Panc1 (cell line): ENCODE results near the gene RXRG. TPM values are rescaled to one million over a fixed set of nuclear protein-coding genes. Genes with fewer than 3 reads are reported as not detected.

Source experiments
- ATAC-seq: fragments of 200-7000 bp; cut with Tn5 transposase; 2 replicates; pipeline ENCODE4 v1.9.1; 2020; ENCODE audit warnings: mild to moderate bottlenecking, moderate library complexity
- BruUV-seq: library from RNA; stranded (reverse); fragments of 400-500 nt; replicated peaks from 2 replicates; lab custom pipeline; 2021; lab: Mats Ljungman, UMichigan
- CTCF ChIA-PET: fragments of 300-600 bp; sonication (Branson Sonifier 250); formaldehyde crosslinking; loops from one replicate; lab custom pipeline; 2022; ENCODE audit warnings: antibody characterized with exemption; lab: Charles Lee
- POLR2A ChIA-PET: fragments of 300-600 bp; sonication (Branson Sonifier 250); formaldehyde crosslinking; loops from one replicate; lab custom pipeline; 2022; ENCODE audit warnings: antibody characterized with exemption; lab: Charles Lee
- DNase-seq: peaks from one replicate; pipeline ENCODE4 v3.0.0-alpha.2; 2010; ENCODE audit warnings: low read depth, low spot score
- H3K27ac ChIP-seq: 2 replicates; pipeline ENCODE4 v1.5.1; 2011; ENCODE audit warnings: mild to moderate bottlenecking, low read length, inconsistent platforms
- H3K27me3 ChIP-seq: fragments of 200-500 bp; sonication (Bioruptor generic); 2 replicates; pipeline ENCODE4 v1.6.0; 2014; ENCODE audit warnings: low read length, inconsistent platforms; ENCODE audit not compliant: control insufficient read depth, insufficient read depth
- H3K36me3 ChIP-seq: fragments of 200-500 bp; sonication (Bioruptor generic); 2 replicates; pipeline ENCODE4 v1.5.1; 2014; ENCODE audit warnings: inconsistent platforms, mild to moderate bottlenecking, low read length, moderate library complexity; ENCODE audit not compliant: control insufficient read depth, insufficient read depth
- H3K4me1 ChIP-seq: 2 replicates; pipeline ENCODE4 v1.5.1; 2011; ENCODE audit warnings: inconsistent platforms, mild to moderate bottlenecking, low read length, moderate library complexity; ENCODE audit not compliant: control insufficient read depth, insufficient read depth
- H3K4me3 ChIP-seq, 2 experiments: 2 replicates each; pipeline ENCODE4 v1.5.1; 2011 to 2012; ENCODE audit warnings: low read depth in 2 of 2, low read length in 2 of 2, mild to moderate bottlenecking in 2 of 2, inconsistent platforms in 1 of 2, moderate library complexity in 1 of 2
- H3K9me3 ChIP-seq: fragments of 200-500 bp; sonication (Bioruptor generic); 2 replicates; pipeline ENCODE4 v1.5.1; 2014; ENCODE audit warnings: low read depth, mild to moderate bottlenecking, inconsistent platforms, low read length, moderate library complexity; ENCODE audit not compliant: control insufficient read depth, insufficient read depth
- POLR2AphosphoS5 ChIP-seq: IDR thresholded peaks from 2 replicates; pipeline ENCODE4 v1.6.1; 2012; ENCODE audit warnings: mild to moderate bottlenecking, low read depth, low read length, moderate library complexity
- SIN3A ChIP-seq: IDR thresholded peaks from 2 replicates; pipeline ENCODE4 v1.6.1; 2012; ENCODE audit warnings: low read depth, mild to moderate bottlenecking, low read length, moderate library complexity, borderline replicate concordance; ENCODE audit not compliant: insufficient read depth
- TCF7L2 ChIP-seq: IDR thresholded peaks from 2 replicates; pipeline ENCODE4 v1.6.1; 2011; ENCODE audit warnings: mild to moderate bottlenecking, low read depth, low read length, inconsistent platforms
- in situ Hi-C: cut with HindIII; loops from 2 replicates; pipeline ENCODE4 v1.10.0; 2016; ENCODE audit warnings: low sequenced_read_pairs, low pct_unique_long_range_greater_than_20kb
- intact Hi-C: fragments of 100-400 bp; cut with micrococcal nuclease; formaldehyde crosslinking; loops from one replicate; pipeline ENCODE4 v1.10.0; 2022; ENCODE audit not compliant: unreplicated experiment
- total RNA-seq: library from RNA; stranded (reverse); gene quantifications from one replicate; pipeline ENCODE4 v1.2.1, GENCODE V29; 2021; ENCODE audit not compliant: unreplicated experiment
- TF ChIP-seq, protein P1 (sequence below), 2 experiments: IDR thresholded peaks; 2 replicates each; pipeline ENCODE4 v1.6.1; 2011 to 2012; ENCODE audit warnings: low read depth in 2 of 2, control low read depth in 1 of 2, low read length in 1 of 2, mild to moderate bottlenecking in 1 of 2, moderate library complexity in 1 of 2; ENCODE audit not compliant: insufficient read depth in 1 of 2
- TF ChIP-seq, protein P2 (sequence below): fragments of 450-650 bp; IDR thresholded peaks from 2 replicates; pipeline ENCODE4 v1.5.1; 2017; ENCODE audit warnings: mild to moderate bottlenecking

Gene RXRG
- total RNA-seq, 1 experiment from 2014 or later = not detected

GRCh38 chr1:165484532-165484931, 39.6 kb upstream of the RXRG start:
- no peaks in the 10 kb centered on the region for H3K36me3 ChIP-seq
- peaks cover 4% of the 10 kb centered on the region for H3K27me3 ChIP-seq
- no peaks in the 10 kb centered on the region for H3K9me3 ChIP-seq
- H3K27ac ChIP-seq = no peak overlapping the region
- DNase-seq = no peak
- TF ChIP-seq, protein P1, sequence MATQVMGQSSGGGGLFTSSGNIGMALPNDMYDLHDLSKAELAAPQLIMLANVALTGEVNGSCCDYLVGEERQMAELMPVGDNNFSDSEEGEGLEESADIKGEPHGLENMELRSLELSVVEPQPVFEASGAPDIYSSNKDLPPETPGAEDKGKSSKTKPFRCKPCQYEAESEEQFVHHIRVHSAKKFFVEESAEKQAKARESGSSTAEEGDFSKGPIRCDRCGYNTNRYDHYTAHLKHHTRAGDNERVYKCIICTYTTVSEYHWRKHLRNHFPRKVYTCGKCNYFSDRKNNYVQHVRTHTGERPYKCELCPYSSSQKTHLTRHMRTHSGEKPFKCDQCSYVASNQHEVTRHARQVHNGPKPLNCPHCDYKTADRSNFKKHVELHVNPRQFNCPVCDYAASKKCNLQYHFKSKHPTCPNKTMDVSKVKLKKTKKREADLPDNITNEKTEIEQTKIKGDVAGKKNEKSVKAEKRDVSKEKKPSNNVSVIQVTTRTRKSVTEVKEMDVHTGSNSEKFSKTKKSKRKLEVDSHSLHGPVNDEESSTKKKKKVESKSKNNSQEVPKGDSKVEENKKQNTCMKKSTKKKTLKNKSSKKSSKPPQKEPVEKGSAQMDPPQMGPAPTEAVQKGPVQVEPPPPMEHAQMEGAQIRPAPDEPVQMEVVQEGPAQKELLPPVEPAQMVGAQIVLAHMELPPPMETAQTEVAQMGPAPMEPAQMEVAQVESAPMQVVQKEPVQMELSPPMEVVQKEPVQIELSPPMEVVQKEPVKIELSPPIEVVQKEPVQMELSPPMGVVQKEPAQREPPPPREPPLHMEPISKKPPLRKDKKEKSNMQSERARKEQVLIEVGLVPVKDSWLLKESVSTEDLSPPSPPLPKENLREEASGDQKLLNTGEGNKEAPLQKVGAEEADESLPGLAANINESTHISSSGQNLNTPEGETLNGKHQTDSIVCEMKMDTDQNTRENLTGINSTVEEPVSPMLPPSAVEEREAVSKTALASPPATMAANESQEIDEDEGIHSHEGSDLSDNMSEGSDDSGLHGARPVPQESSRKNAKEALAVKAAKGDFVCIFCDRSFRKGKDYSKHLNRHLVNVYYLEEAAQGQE (IDR thresholded peaks at IDR 0.05; ENCODE audit: insufficient read depth in 1 of 2, low read depth in 2 of 2, low read length in 1 of 2) = no peak
- TF ChIP-seq POLR2AphosphoS5 = no peak
- TF ChIP-seq, protein P2, sequence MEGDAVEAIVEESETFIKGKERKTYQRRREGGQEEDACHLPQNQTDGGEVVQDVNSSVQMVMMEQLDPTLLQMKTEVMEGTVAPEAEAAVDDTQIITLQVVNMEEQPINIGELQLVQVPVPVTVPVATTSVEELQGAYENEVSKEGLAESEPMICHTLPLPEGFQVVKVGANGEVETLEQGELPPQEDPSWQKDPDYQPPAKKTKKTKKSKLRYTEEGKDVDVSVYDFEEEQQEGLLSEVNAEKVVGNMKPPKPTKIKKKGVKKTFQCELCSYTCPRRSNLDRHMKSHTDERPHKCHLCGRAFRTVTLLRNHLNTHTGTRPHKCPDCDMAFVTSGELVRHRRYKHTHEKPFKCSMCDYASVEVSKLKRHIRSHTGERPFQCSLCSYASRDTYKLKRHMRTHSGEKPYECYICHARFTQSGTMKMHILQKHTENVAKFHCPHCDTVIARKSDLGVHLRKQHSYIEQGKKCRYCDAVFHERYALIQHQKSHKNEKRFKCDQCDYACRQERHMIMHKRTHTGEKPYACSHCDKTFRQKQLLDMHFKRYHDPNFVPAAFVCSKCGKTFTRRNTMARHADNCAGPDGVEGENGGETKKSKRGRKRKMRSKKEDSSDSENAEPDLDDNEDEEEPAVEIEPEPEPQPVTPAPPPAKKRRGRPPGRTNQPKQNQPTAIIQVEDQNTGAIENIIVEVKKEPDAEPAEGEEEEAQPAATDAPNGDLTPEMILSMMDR = no peak
- TF ChIP-seq SIN3A = no peak
- no peak for TF ChIP-seq TCF7L2
- BruUV-seq = no TSS peak
- no peak overlapping the region for H3K4me3 ChIP-seq
- no peak for ATAC-seq
- H3K4me1 ChIP-seq = no peaks in the 10 kb centered on the region
- in situ Hi-C loops = no loop called here
- intact Hi-C loops = no loop called here
- CTCF ChIA-PET = no interaction called here
- POLR2A ChIA-PET = no interaction called here

DNA sequence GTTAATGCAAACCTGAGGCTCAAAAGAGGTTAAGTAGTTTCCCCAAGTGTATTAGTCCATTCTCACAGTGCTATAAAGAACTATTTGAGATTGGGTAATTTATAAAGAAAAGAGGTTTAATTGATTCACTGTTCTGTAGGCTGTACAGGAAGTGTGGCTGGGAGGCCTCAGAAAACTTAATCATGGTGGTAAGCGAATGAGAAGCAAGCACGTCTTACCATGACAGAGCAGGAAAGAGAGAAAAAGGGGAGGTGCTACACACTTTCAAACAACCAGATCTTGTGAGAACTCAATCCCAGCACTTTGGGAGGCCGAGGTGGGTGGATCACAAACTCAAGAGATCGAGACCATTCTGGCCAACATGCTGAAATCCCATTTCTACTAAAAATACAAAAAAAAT, 38.5 kb upstream of the RXRG start:
- DNase-seq (no peak), ATAC-seq (no peak)
- Histone ChIP-seq H3K27ac (no peak overlapping the region), H3K4me1 (no peaks in the 10 kb centered on the region), H3K27me3 (peaks cover 4% of the 10 kb centered on the region), H3K36me3 (no peaks in the 10 kb centered on the region), H3K9me3 (no peaks in the 10 kb centered on the region), H3K4me3 (no peak overlapping the region)
- CTCF ChIA-PET = no interaction called here
- intact Hi-C loops (no loop called here), in situ Hi-C loops (no loop called here)
- BruUV-seq = no TSS peak
- TF ChIP-seq SIN3A = no peak
- no peak for TF ChIP-seq TCF7L2
- TF ChIP-seq, protein P2 = no peak
- TF ChIP-seq, protein P1 (IDR thresholded peaks at IDR 0.05; ENCODE audit: insufficient read depth in 1 of 2, low read depth in 2 of 2, low read length in 1 of 2) = no peak
- no peak for TF ChIP-seq POLR2AphosphoS5
- POLR2A ChIA-PET = no interaction called here
